ENCODE data around the gene MARVELD3.

MARVELD3 gene

GRCh38 chr16:71672125-71672524 lies 46.1 kb downstream of the MARVELD3 start:
- no peak overlapping the region for H3K27ac ChIP-seq

GRCh38 chr16:71672803-71673581 lies 47.0 kb downstream of the MARVELD3 start:
- Histone ChIP-seq H3K4me2 (ENCODE audit: low read length) (no peak overlapping the region), H3K36me3 (ENCODE audit: control insufficient read depth, insufficient read depth, low read length) (no peaks in the 10 kb centered on the region), H3K4me3 (ENCODE audit: low read depth, low read length) (no peak overlapping the region)

More at GRCh38 chr16:71672125-71672524, 46.1 kb downstream of the MARVELD3 start:
- no peak overlapping the region for H3K4me3 ChIP-seq (ENCODE audit: low read depth, low read length)
- no peak overlapping the region for H3K4me2 ChIP-seq (ENCODE audit: low read length)
- H2AFZ ChIP-seq = no peak overlapping the region
- H3K27me3 ChIP-seq (ENCODE audit: control insufficient read depth, insufficient read depth, low read length) = no peaks in the 10 kb centered on the region
- H3K9ac ChIP-seq = no peak overlapping the region
- H3K79me2 ChIP-seq = no peaks in the 10 kb centered on the region
- no peak for TF ChIP-seq CTCF (IDR thresholded peaks at IDR 0.05)
- no peaks in the 10 kb centered on the region for H3K9me3 ChIP-seq (ENCODE audit: control insufficient read depth, low read length)
- no peaks in the 10 kb centered on the region for H3K36me3 ChIP-seq (ENCODE audit: control insufficient read depth, insufficient read depth, low read length)
- no peaks in the 10 kb centered on the region for H3K4me1 ChIP-seq

GRCh38 chr16:71673582-71673973 lies 47.6 kb downstream of the MARVELD3 start:
- H3K36me3 ChIP-seq (ENCODE audit: control insufficient read depth, insufficient read depth, low read length) = no peaks in the 10 kb centered on the region
- no peak overlapping the region for H3K4me2 ChIP-seq (ENCODE audit: low read length)
- H3K4me3 ChIP-seq (ENCODE audit: low read depth, low read length) = no peak overlapping the region
- H3K9ac ChIP-seq = no peak overlapping the region
- no peaks in the 10 kb centered on the region for H3K4me1 ChIP-seq
- H3K9me3 ChIP-seq (ENCODE audit: control insufficient read depth, low read length) = no peaks in the 10 kb centered on the region
- no peak overlapping the region for H2AFZ ChIP-seq
- no peak for TF ChIP-seq CTCF (IDR thresholded peaks at IDR 0.05)
- H3K27ac ChIP-seq = no peak overlapping the region
- no peaks in the 10 kb centered on the region for H3K79me2 ChIP-seq
- H3K27me3 ChIP-seq (ENCODE audit: control insufficient read depth, insufficient read depth, low read length) = no peaks in the 10 kb centered on the region

More at GRCh38 chr16:71672803-71673581, 47.0 kb downstream of the MARVELD3 start:
- Histone ChIP-seq H3K9ac (no peak overlapping the region), H3K4me1 (no peaks in the 10 kb centered on the region), H2AFZ (no peak overlapping the region), H3K79me2 (no peaks in the 10 kb centered on the region), H3K27ac (no peak overlapping the region), H3K27me3 (ENCODE audit: control insufficient read depth, insufficient read depth, low read length) (no peaks in the 10 kb centered on the region), H3K9me3 (ENCODE audit: control insufficient read depth, low read length) (no peaks in the 10 kb centered on the region)
- no peak for TF ChIP-seq CTCF (IDR thresholded peaks at IDR 0.05)

- H3K4me1 ChIP-seq = no peaks in the 10 kb centered on the region
- H3K4me3 ChIP-seq (ENCODE audit: low read depth, low read length) = no peak overlapping the region
- no peak overlapping the region for H3K9ac ChIP-seq
- no peak for TF ChIP-seq CTCF (IDR thresholded peaks at IDR 0.05)
- H3K4me2 ChIP-seq (ENCODE audit: low read length) = no peak overlapping the region
- H3K27me3 ChIP-seq (ENCODE audit: control insufficient read depth, insufficient read depth, low read length) = no peaks in the 10 kb centered on the region
- no peak overlapping the region for H3K27ac ChIP-seq
- no peaks in the 10 kb centered on the region for H3K79me2 ChIP-seq
- no peak overlapping the region for H2AFZ ChIP-seq
- H3K9me3 ChIP-seq (ENCODE audit: control insufficient read depth, low read length) = no peaks in the 10 kb centered on the region
- H3K36me3 ChIP-seq (ENCODE audit: control insufficient read depth, insufficient read depth, low read length) = no peaks in the 10 kb centered on the region
These were observed 48.2 kb downstream of the MARVELD3 start for GRCh38 chr16:71674229-71674628.

- H3K4me3 ChIP-seq (ENCODE audit: low read depth, low read length) = no peak overlapping the region
- H3K79me2 ChIP-seq = no peaks in the 10 kb centered on the region
- no peak overlapping the region for H3K9ac ChIP-seq
- no peak overlapping the region for H2AFZ ChIP-seq
- H3K36me3 ChIP-seq (ENCODE audit: control insufficient read depth, insufficient read depth, low read length) = no peaks in the 10 kb centered on the region
- no peak overlapping the region for H3K4me2 ChIP-seq (ENCODE audit: low read length)
- H3K9me3 ChIP-seq (ENCODE audit: control insufficient read depth, low read length) = no peaks in the 10 kb centered on the region
- H3K4me1 ChIP-seq = no peaks in the 10 kb centered on the region
- TF ChIP-seq CTCF (IDR thresholded peaks at IDR 0.05) = no peak
- H3K27ac ChIP-seq = no peak overlapping the region
- no peaks in the 10 kb centered on the region for H3K27me3 ChIP-seq (ENCODE audit: control insufficient read depth, insufficient read depth, low read length)
These were observed 49.4 kb downstream of the MARVELD3 start for GRCh38 chr16:71675380-71675779.
